Epithelial cell of esophagus (primary cell): ENCODE measurements around the gene TMEM207.

ENCODE experiments used
- DNase-seq: peaks from one replicate; pipeline ENCODE4 v3.0.0; 2010; ENCODE audit warnings: low read depth
- H3K4me3 ChIP-seq: 2 replicates; pipeline ENCODE4 v1.5.1; 2011; ENCODE audit warnings: mild to moderate bottlenecking, low read length, control low read depth
- CTCF ChIP-seq: IDR thresholded peaks from 2 replicates; pipeline ENCODE4 v1.5.1; 2011; ENCODE audit warnings: low read depth, mild to moderate bottlenecking, low read length, control low read depth, inconsistent platforms; ENCODE audit not compliant: insufficient read depth; ENCODE audit errors: missing control alignments

Gene TMEM207

GRCh38 chr3:190449801-190450200 lies at the start of gene TMEM207:
TSS of gene TMEM207 (minus strand) at chr3:190449901. CDS start at chr3:190449809, 92 bp downstream.
- H3K4me3 ChIP-seq: no peak within 1 kb of the TSS
- no peak for TF ChIP-seq CTCF
- no peak for DNase-seq

- no peak for TF ChIP-seq CTCF
- DNase-seq: no peak
- no peak overlapping the region for H3K4me3 ChIP-seq
Observed at GRCh38 chr3:190499122-190499521, 49.4 kb upstream of the TMEM207 start.

GRCh38 chr3:190498293-190498692 lies 48.6 kb upstream of the TMEM207 start:
- H3K4me3 ChIP-seq: no peak overlapping the region
- DNase-seq: no peak
- no peak for TF ChIP-seq CTCF

- H3K4me3 ChIP-seq: no peak overlapping the region
- DNase-seq: peak; percentile 59
- no peak for TF ChIP-seq CTCF
Observed at GRCh38 chr3:190497811-190498210, 48.1 kb upstream of the TMEM207 start.

GRCh38 chr3:190496859-190497258 lies 47.2 kb upstream of the TMEM207 start:
- no peak for DNase-seq
- no peak for TF ChIP-seq CTCF
- no peak overlapping the region for H3K4me3 ChIP-seq

- peak; percentile 45 for DNase-seq
- no peak overlapping the region for H3K4me3 ChIP-seq
- TF ChIP-seq CTCF: no peak
Observed at GRCh38 chr3:190495796-190496195, 46.1 kb upstream of the TMEM207 start.

GRCh38 chr3:190495354-190495753 lies 45.7 kb upstream of the TMEM207 start:
- DNase-seq: no peak
- no peak for TF ChIP-seq CTCF
- H3K4me3 ChIP-seq: no peak overlapping the region
